ENCODE results near the gene NINJ1.

Gene NINJ1

DNA sequence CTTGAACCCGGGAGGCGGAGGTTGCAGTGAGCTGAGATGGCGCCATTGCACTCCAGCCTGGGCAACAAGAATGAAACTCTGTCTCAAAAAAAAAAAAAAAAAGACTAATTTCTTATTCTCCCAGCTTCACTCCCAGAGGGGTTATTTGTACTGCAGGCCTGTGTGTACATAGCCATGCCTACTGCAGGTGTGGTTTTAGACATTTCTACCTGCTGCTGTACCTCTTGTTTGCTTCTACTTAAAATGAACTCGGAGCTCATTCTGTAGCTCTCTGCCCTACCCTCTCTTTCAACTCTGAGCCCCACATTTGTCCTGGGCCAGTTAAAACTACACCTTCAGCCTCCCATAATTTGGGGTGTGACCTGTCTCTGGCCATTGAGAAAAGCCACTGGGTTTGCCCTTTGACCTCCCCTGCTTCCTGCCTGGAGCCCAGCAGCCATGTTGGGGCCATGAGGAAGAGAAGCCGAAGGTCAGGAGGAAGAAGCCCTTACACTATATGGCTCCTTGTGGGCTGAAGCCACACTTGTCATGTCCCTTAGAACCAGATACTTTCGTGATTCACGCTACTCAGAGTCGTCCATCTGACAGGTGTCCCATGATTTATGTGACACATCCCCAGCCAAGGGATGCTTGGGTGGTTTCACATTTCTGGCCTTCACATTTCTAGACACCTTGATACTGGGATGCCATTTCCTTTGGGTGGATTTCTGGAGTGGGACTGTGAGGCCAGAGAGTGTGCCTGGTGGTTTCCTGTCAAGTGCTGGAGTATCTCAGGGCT lies 47.4 kb downstream of the NINJ1 start:
- peak; percentile 1 for DNase-seq

GRCh38 chr9:93085676-93086075 lies 48.4 kb downstream of the NINJ1 start:
- DNase-seq: no peak

DNA sequence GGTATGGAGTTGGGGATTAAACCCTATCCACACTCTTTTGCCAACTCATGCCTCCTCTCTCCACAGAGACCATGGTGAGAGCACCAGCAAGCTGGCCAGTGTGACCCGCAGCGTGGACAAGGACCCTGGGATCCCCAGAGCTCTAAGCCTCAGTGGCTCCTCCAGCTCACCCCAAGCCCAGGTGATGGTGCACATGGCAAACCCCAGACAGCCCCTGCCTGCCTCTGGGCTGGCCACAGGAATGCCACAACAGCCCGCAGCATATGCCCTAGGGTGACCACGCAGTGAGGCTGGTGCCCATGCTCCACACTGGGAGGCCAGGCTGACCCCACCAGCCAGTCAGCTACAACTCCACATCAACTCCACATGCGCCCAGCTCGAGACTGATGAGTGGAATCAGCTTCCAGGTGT lies 49.6 kb downstream of the NINJ1 start:
- no peak for DNase-seq

GRCh38 chr9:93083592-93084470 lies 50.2 kb downstream of the NINJ1 start:
- DNase-seq: no peak

DNA sequence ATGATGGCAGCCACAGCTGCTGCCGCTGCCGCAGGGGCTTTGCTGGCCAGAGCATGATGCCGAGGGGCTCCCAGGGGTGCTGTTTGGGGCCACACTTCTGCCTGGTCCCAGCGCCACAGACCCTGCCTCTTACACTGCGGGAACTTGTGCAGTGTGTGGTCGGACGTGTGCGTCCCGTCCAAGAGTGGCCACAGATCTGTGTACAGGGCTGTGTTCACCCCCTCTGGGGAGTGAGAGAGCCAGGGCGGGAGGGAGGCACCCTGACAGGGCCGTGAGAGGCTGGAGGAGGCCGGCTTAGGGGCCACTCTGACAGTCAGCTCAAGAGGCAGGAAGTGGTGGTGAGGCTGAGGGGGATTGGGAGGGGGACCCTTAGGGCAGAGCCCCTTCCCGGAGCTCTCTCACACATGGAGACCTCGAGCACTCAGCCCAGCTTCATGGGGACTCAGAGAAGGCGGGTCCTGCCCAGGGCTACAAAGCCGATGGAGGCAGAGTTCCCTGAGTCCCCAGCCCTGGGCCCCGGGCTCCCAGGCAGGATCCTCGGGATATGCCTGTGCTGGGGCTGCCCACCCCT lies 51.1 kb downstream of the NINJ1 start:
- DNase-seq: no peak

- DNase-seq: no peak
Observed at GRCh38 chr9:93081931-93082330, 52.1 kb downstream of the NINJ1 start.

GRCh38 chr9:93081081-93081529 lies 52.9 kb downstream of the NINJ1 start:
- DNase-seq: no peak

DNA sequence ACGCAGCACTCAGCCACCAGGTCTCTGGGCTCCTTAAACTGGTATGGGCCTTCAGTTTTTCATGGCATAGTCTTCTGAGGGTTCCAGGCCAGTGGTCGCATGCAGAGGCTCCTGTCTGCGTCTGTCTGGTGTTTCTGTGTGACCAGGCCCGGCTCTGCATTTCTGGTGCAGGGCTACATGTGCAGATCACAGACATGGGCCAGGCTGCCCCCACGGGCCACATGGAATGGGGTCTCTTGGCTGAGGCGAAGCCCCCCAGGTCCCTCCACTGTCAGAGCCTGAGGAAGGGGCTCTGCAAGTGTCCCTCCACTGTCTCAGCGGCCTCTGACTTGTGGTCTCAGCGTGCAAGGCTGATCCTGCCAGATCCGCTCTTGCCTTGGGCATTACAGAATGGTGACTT lies 53.6 kb downstream of the NINJ1 start:
- no peak for DNase-seq

DNA sequence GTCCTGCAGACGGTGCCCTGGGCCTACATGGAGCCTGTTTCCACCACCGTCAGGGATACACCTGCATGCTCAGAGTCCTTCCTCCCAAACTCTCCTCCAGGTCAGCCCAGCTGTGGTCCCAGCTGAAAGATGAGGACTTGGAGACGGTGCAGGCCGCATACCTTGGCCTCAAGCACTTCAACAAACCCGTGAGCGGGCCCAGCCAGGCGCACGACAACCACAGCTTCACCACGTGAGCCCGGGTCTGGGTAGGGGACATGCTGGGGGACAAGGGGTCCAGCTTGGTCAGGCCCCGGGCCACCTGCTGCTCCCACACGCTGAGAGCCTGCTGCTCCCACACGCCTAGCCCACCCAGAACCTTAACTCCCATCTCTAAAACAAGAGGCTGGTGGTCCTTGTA lies 54.7 kb downstream of the NINJ1 start:
- no peak for DNase-seq

DNA sequence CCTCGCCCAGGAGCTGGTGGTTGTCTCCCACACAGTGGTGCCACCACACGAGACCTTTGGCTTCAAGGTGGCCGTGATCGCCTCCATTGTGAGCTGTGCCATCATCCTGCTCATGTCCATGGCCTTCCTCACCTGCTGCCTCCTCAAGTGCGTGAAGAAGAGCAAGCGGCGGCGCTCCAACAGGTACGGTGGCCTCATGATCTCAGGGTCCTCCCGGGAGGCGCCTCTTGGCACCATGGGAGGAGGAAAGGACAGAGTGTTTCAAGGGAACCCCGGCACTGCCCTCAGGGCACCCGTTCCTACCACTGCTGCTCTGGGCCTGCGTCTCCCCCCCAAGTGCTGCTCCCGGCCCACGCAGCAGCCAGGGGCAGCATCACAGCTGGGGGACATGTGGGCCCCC lies 56.2 kb downstream of the NINJ1 start:
- no peak for DNase-seq

DNA sequence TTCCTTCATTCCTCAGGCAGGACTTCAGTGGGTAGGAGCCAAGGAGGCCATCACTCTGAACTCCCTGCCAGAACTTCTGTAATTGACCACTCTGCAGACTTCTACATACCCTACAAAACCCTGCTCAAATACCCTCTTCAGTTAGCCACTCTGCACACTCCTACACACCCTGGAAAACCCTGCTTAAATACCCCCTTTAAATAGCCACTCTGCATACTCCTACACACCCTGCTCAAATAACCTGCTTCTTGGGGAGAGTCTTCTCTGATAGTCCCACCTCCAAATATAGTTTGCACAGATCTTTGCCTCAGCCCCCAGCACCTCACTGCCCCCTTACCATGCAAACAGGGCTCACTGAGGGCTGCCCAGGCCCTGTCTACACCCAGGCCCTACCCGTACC lies 56.7 kb downstream of the NINJ1 start:
- DNase-seq: no peak

DNA sequence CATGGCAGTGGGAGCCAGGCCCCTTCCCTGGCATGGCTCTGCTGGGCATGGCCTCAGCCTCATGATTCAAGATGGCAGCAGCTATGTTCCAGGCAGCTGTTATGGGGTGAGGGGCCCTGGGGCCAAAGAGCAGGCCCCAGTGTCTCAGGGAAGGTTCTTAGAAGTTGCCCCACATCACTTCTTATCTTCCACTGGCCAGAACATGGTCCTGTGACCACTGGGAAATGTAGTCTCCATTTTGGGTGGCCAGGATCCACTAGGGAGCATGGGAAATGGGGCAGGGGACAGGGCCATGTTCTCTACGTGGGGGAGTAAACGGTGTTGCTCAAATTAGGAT lies 57.3 kb downstream of the NINJ1 start:
- no peak for DNase-seq

DNA sequence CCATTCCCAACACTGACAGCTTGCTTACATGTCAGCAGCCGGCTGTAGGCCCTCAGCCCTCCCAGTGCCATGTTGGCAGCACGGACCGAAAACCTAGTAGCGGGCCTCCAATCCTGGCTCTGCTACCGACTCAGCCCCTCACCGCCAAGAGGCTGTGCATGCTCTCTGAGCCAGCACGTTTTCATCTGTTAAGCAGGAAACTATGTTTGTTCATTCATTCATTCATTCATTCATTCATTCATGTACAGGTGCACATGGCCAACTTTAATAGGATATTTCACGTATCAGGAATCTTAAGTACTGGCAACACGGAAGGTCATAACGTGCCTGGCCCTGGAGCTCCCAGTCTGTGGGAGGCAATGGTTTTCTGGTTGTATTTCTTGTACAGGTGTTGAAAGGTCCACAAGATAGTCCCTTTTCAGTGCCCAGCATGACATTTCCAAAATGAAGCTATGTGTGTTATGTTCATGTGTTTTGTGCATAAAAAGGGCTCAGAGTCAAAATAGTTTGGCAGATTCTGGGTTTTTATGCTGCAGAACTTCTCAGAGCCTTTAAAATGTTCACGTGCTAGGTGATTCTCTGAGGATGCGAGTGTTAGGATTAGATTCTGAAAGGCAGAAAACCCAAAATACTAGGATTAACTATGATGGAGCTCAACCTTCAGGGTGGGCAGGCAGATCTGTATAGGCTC lies 57.8 kb downstream of the NINJ1 start:
- no peak for DNase-seq

GRCh38 chr9:93072383-93072795 lies 61.7 kb downstream of the NINJ1 start:
- no peak for DNase-seq

All from NCI-H1436 (cell line).